GM19455 (cell line): ENCODE results near the gene RUNX3.

Experiments
- ATAC-seq: cut with Tn5 transposase; IDR thresholded peaks from one replicate; pipeline ENCODE4 v1.9.1; 2021; ENCODE audit not compliant: unreplicated experiment

Gene RUNX3

DNA sequence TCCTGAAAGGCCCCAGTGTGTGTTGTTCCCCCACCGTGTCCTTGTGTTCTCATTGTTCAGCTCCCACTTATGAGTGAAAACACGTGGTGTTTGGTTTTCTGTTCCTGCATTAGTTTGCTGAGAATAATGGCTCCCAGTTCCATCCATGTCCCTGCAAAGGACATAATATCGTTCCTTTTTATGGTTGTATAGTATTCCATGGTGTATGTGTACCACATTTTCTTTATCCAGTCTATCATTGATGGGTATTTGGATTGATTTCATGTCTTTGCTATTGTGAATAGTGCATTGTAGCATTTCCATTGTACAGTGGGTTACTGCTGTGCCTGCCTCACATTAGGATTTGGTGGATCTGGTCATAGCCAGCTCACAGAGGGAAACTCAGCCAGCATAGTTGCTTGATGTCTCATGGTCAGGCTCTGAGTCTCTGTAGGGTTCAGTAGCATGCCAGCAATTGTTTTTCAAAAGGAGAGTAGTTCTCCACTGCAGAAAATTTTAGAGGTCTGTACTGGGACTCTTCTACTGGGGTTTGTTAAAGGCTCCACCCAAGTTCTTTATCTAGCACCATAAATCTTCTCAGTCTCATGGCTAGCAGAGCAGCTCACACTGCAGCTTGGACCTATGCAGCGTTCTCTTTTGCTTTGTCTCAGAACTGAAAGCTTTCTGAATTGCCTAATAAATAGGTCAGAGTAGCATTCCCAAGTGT, 41.0 kb downstream of the RUNX3 start:
- ATAC-seq: no peak

DNA sequence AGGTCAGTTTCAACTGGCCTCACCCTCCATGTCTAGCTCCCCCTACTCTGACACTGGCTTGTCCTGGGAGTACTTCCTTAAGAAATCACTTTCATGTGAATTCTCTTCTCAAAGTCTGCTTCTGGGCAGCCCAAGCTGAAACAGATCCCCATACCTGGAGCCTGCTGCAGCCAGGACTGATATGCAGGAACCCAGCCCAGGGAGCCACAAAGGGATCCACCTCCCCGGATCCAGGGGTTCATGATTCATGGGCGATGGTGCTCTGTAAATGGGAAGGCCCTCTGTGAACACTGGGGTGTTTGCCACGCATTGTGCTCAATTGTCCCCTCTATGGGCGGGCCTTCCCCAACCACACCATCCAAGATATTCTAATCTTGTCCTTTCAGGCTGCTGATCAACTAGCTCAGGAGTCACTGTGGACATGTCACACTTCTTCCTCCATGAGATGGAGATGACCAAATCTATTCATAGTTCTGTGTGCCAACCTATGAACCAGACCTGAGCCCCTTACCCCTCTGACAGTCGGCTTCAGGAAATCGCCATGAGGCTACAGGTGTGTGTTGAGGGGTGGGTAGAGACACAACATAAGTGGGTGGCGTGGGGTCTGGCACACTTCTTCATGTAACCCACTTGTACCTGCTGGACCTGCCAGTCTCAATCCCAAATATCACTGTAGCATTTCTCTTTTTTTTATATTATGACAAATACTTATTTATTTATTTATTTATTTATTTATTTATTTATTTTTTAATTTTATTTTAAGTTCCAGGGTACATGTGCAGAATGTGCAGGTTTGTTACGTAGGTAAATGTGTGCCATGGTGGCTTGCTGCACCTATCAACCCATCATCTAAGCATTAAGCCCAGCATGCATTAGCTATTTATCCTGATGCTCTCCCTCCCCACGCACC, 41.8 kb downstream of the RUNX3 start:
- no peak for ATAC-seq

GRCh38 chr1:24886241-24886640, 43.8 kb downstream of the RUNX3 start:
- no peak for ATAC-seq

DNA sequence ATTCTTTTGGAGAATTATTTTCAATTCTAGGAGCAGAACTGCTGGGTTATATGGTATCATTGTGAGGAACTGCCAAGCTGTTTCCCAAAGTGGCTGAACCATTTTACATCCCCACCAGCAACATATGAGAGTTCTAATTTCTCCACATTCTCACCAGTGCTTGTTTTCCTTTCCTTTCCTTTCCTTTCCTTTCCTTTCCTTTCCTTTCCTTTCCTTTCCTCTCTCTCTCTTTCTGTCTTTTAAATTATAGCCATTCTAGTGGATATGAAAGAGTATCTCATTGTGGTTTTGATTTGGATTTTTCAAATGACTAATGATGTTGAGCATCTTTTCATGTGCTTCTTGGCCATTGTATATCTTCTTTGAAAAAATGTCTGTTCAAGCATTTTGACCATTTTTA, 45.3 kb downstream of the RUNX3 start:
- no peak for ATAC-seq

DNA sequence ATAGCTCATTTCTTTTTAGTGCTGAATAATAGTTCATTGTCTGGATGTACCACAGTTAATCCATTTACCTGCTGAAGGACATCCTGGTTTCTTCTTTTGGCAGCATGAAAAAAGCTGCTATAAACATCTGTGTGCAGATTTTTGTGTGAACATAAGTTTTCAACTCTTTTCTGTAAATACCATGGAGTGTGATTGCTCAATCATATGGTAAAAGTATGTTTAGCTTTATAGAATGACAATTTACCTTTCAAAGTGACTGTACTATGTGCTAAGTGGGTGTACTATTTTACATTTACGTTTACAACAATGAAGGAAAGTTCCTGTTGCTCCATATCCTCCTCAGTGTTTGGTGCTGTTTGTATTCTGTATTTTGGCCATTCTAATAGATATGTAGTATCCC, 49.0 kb downstream of the RUNX3 start:
- no peak for ATAC-seq

- no peak for ATAC-seq
Measured at GRCh38 chr1:24878775-24879742, 51.0 kb downstream of the RUNX3 start.

DNA sequence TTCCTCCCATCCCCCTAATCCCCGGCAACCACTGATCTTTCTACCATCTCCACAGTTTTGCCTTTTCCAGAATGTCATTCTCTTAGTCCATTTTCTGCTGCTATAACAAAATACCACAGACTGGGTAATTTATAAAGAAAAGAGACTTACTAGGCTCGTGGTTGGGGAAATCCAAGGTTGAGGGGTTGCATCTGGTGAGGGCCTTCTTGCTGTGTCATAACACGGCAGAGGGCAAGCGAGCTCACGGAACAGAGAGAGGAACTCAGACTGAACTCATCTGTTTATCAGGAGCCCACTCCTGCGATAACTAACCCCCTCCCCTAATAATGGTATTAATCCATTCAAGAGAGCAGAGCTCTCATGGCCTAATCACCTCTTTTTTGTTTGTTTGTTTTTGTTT, 52.0 kb downstream of the RUNX3 start:
- ATAC-seq: no peak

- no peak for ATAC-seq
Measured at GRCh38 chr1:24875991-24876506, 54.0 kb downstream of the RUNX3 start.

DNA sequence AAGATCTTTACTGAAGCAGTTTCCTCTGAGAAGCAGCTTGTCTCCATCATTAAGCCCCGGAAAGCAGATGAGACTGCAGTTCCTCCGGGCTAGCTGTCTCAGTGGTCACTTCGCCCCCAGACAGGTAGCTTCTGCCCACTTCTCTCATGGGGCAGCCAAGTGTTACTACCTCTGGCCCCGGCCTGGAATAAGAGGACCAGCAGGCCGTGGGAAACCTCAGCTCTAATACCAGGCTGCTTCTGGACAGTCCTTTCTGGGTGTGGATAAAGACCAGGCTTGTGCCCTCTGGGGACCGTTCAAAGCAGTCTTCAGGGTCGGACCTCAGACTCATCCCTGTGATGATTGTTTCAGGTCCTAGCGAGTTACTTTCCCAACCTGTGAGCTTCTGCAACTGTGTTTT, 54.8 kb downstream of the RUNX3 start:
- no peak for ATAC-seq

GRCh38 chr1:24874611-24875234, 55.4 kb downstream of the RUNX3 start:
- no peak for ATAC-seq

DNA sequence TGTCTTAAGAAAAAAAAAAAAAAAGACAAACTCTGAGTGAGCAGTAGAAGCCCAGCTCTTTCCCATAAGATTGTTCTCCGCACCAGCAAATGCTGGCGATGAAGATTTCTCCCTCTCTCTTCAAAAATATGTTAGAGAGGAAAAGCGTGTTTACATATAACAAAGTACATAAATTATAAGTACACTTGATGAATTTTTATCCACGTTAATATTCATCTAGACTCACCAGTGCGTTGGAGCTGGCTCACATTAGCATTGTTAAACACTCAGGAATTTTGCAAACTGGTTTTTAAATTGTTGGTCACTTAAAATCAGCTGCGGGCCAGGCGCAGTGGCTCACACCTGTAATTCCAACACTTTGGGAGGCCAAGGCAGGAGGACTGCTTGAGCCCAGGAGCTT, 56.0 kb downstream of the RUNX3 start:
- ATAC-seq: no peak

- no peak for ATAC-seq
Measured at GRCh38 chr1:24873148-24873547, 56.9 kb downstream of the RUNX3 start.

DNA sequence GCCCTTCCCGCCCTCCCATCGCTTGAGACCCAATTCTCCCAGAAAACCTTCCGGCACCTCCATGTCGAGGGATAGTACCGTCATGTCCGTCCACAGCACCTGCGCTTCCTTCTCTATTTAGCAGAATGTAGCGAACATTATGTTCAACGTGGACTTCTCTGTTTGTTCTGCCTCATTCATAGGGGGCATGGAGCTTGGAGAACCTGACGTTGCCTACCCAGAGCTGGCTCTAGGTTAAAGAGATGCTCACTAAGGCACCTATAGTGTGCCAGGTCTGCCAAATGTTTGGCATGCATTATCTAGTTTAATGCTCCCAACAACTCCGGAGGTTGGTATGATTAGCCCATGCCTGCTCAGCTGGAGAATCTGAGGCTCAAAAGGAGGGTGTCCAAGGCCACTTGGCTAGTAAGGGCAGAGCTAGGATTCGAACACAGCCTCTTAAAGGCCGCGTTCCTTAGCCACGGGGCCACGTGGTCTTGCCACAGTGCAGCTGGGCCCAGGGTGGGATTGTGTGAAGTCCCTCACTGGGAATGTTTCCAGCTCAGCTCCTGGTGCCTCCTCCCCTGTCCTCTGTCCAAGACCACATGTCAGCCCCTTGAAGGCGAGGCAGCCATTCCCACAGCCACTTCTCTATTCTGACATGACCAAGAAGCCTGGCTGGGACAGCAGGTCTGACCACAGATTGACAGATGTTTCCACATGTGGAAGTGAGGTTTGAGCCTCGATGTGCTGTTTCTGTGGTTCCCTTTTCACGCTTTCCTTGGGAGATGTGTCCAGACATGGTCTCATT, 57.8 kb downstream of the RUNX3 start:
- ATAC-seq: no peak

- ATAC-seq: no peak
Measured at GRCh38 chr1:24871306-24871901, 58.7 kb downstream of the RUNX3 start.

DNA sequence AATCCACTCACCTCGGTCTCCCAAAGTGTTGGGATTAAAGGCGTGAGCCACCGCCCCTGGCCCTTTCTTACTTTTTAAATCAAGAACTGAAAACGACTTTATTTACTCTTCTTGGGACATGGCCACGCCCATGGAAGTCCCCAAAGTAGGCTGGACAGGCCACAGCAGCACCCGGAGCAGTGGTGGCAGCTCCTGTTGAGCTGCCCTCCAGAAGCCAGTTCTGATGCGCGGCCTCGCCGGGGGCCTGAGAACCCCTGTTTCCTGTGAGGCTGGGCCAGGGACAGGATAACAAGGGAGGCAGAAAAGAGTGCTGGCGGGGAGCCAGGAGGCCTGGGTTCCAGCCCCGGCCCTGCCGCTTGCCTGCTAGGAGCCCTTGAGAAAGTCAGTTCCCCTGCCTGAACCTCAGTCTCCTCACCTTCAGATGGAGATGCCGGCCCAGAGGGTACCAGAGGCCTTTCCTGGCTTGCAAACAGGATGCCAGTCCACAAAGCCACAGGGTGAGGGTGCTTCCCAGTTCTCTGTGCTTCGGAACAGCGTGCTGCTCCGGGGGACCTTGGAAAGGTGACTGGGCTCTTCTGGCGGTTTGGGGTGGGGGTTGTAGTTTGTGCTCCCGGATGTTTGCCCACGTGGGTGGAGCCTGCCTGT, 59.4 kb downstream of the RUNX3 start:
- ATAC-seq: no peak

- ATAC-seq: no peak
Measured at GRCh38 chr1:24868016-24868875, 61.8 kb downstream of the RUNX3 start.

- ATAC-seq: no peak
Measured at GRCh38 chr1:24867084-24867870, 62.8 kb downstream of the RUNX3 start.
